GM19324 (cell line): Measurements from ENCODE around the gene FAM241A.
"Not testable (repeated sequence)": the region's sequence is repeated elsewhere in the genome, so short reads cannot be mapped to it uniquely, and the experiment has no call there.

Experiments used
- ATAC-seq: cut with Tn5 transposase; IDR thresholded peaks from one replicate; pipeline ENCODE4 v1.9.1; 2021; ENCODE audit warnings: mild to moderate bottlenecking, moderate library complexity; ENCODE audit not compliant: unreplicated experiment, low FRiP score

FAM241A gene

GRCh38 chr4:112208137-112209095 is 63.2 kb downstream of the FAM241A start:
- not testable (repeated sequence) for ATAC-seq

GRCh38 chr4:112210777-112211176 is 65.5 kb downstream of the FAM241A start:
- ATAC-seq: no peak

- peak; percentile 67 for ATAC-seq
Observed at GRCh38 chr4:112213091-112213490, 67.8 kb downstream of the FAM241A start.

GRCh38 chr4:112213856-112214255 is 68.6 kb downstream of the FAM241A start:
- no peak for ATAC-seq

GRCh38 chr4:112214390-112215264 is 69.4 kb downstream of the FAM241A start:
- no peak for ATAC-seq

GRCh38 chr4:112219826-112220366 is 74.6 kb downstream of the FAM241A start:
- no peak for ATAC-seq

GRCh38 chr4:112222219-112222955 is 77.1 kb downstream of the FAM241A start:
- no peak for ATAC-seq

- no peak for ATAC-seq
Observed at GRCh38 chr4:112225157-112225556, 79.9 kb downstream of the FAM241A start.

GRCh38 chr4:112230879-112231778 is 85.9 kb downstream of the FAM241A start:
- ATAC-seq: peak; percentile 92

- peak; percentile 70 for ATAC-seq
Observed at GRCh38 chr4:112231779-112232713, 86.8 kb downstream of the FAM241A start, which contains the start of gene AP1AR. Gene AP1AR (plus strand): TSS chr4:112231787. CDS start chr4:112232092, 305 bp downstream.

- no peak for ATAC-seq
Observed at GRCh38 chr4:112234952-112235609, 89.8 kb downstream of the FAM241A start.

- no peak for ATAC-seq
Observed at GRCh38 chr4:112236040-112236439, 90.8 kb downstream of the FAM241A start.

GRCh38 chr4:112238833-112239232 is 93.6 kb downstream of the FAM241A start:
- ATAC-seq: no peak
